MM.1S (cell line): ENCODE data around the gene ST6GALNAC6.

Experiments used
- EZH2 ChIP-seq: fragments of 300-600 bp; sonication (generic); optimal IDR thresholded peaks from 2 replicates; pipeline ENCODE3; 2017; ENCODE audit warnings: low read depth, mild to moderate bottlenecking, antibody characterized with exemption, low read length, mixed read lengths
- EZH2phosphoT487 ChIP-seq: fragments of 300-600 bp; sonication (generic); IDR thresholded peaks from 2 replicates; pipeline ENCODE4 v1.6.1; 2018; ENCODE audit warnings: antibody characterized with exemption, low read length
- TF ChIP-seq, protein P1 (sequence below): fragments of 300-600 bp; sonication (generic); IDR thresholded peaks from 2 replicates; pipeline ENCODE4 v1.5.1; 2016; ENCODE audit warnings: antibody characterized with exemption, low read length, mixed read lengths

DNA sequence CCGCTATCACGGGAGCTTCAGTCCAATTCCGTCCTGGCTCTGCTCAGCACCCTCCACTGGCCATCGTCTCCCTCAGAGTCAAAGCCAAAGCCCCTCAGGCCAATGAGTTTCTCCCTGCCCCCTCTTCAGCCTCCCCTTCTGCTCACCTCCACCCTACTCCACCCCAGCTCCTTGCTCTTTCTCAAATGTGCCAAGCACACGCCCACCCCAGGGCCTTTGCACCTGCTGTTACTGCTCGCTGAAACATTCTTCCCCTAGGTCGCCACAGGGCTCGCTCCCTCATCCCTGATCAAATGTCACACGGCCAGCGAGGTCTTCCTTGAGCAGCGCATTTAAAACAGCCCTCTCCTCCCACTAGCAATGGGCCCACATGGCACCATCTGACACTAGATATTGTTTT is 38.6 kb downstream of the ST6GALNAC6 start:
- TF ChIP-seq, protein P1, sequence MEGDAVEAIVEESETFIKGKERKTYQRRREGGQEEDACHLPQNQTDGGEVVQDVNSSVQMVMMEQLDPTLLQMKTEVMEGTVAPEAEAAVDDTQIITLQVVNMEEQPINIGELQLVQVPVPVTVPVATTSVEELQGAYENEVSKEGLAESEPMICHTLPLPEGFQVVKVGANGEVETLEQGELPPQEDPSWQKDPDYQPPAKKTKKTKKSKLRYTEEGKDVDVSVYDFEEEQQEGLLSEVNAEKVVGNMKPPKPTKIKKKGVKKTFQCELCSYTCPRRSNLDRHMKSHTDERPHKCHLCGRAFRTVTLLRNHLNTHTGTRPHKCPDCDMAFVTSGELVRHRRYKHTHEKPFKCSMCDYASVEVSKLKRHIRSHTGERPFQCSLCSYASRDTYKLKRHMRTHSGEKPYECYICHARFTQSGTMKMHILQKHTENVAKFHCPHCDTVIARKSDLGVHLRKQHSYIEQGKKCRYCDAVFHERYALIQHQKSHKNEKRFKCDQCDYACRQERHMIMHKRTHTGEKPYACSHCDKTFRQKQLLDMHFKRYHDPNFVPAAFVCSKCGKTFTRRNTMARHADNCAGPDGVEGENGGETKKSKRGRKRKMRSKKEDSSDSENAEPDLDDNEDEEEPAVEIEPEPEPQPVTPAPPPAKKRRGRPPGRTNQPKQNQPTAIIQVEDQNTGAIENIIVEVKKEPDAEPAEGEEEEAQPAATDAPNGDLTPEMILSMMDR, result no peak
- TF ChIP-seq EZH2, result no peak
- no peak for TF ChIP-seq EZH2phosphoT487
